ENCODE results near the gene SLC37A4. TPM values are rescaled to one million over a fixed set of nuclear protein-coding genes. Genes with fewer than 3 reads are reported as not detected.
"Not testable (repeated sequence)": the region's sequence is repeated elsewhere in the genome, so short reads cannot be mapped to it uniquely, and the experiment has no call there.

Gene SLC37A4
- total RNA-seq, 1 donor from 2014 or later = 21.2 TPM

DNA sequence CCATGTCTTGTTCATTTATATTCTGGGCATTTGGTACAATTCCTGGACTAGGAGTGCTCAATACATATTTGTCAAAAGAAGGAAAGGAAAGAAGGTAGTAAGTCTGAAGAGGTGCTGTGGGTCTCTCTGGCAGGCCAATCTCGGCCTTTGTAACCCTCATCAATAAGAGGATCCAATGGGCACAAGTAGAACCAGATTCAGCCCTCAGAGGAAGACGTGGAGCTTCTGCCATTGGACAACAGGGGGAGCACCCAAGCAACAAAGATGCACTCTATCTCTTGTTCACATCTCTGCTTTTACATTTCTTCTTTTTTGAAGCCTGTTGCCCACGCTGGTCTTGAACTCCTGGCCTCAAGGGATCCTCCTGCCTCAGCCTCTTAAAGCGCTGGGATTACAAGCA, 34.7 kb upstream of the SLC37A4 start:
- TF ChIP-seq, protein P1, sequence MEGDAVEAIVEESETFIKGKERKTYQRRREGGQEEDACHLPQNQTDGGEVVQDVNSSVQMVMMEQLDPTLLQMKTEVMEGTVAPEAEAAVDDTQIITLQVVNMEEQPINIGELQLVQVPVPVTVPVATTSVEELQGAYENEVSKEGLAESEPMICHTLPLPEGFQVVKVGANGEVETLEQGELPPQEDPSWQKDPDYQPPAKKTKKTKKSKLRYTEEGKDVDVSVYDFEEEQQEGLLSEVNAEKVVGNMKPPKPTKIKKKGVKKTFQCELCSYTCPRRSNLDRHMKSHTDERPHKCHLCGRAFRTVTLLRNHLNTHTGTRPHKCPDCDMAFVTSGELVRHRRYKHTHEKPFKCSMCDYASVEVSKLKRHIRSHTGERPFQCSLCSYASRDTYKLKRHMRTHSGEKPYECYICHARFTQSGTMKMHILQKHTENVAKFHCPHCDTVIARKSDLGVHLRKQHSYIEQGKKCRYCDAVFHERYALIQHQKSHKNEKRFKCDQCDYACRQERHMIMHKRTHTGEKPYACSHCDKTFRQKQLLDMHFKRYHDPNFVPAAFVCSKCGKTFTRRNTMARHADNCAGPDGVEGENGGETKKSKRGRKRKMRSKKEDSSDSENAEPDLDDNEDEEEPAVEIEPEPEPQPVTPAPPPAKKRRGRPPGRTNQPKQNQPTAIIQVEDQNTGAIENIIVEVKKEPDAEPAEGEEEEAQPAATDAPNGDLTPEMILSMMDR (IDR thresholded peaks at IDR 0.05; ENCODE audit: partially characterized antibody, unreplicated experiment) = peak; percentile 27

DNA sequence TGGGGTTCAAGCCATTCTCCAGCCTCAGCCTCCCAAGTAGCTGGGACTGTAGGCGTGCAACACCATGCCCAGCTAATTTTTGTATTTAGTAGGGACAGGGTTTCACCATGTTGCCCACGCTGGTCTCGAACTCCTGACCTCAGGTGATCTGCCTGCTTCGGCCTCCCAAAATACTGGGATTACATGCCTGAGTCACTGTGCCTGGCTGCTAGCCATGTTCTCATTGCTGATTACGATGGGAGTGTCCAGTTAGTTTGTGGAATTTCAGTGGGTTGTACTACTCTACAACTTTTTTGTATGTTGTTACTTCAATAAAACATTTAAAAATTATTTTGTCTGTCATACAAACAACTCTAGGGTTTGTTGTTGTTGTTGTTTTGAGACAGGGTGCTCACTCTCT, 32.1 kb upstream of the SLC37A4 start:
- Mint-ChIP-seq H3K4me1 (ENCODE audit: low read depth, unreplicated experiment) (peaks cover 6% of the 10 kb centered on the region), H3K4me3 (ENCODE audit: unreplicated experiment) (no peak overlapping the region), H3K9me3 (ENCODE audit: unreplicated experiment) (peaks cover 3% of the 10 kb centered on the region), H3K27me3 (ENCODE audit: unreplicated experiment) (peaks cover 5% of the 10 kb centered on the region), H3K36me3 (ENCODE audit: unreplicated experiment) (no peaks in the 10 kb centered on the region), H3K27ac (ENCODE audit: unreplicated experiment) (no peak overlapping the region)
- TF ChIP-seq, protein P1 (IDR thresholded peaks at IDR 0.05; ENCODE audit: partially characterized antibody, unreplicated experiment) = no peak
- DNase-seq = no peak

More for the DNA sequence above, 34.7 kb upstream of the SLC37A4 start:
- Mint-ChIP-seq H3K4me1 (ENCODE audit: low read depth, unreplicated experiment) (peaks cover 3% of the 10 kb centered on the region), H3K4me3 (ENCODE audit: unreplicated experiment) (no peak overlapping the region), H3K27me3 (ENCODE audit: unreplicated experiment) (peaks cover 2% of the 10 kb centered on the region), H3K36me3 (ENCODE audit: unreplicated experiment) (no peaks in the 10 kb centered on the region), H3K9me3 (ENCODE audit: unreplicated experiment) (peaks cover 6% of the 10 kb centered on the region), H3K27ac (ENCODE audit: unreplicated experiment) (no peak overlapping the region)
- no peak for DNase-seq

DNA sequence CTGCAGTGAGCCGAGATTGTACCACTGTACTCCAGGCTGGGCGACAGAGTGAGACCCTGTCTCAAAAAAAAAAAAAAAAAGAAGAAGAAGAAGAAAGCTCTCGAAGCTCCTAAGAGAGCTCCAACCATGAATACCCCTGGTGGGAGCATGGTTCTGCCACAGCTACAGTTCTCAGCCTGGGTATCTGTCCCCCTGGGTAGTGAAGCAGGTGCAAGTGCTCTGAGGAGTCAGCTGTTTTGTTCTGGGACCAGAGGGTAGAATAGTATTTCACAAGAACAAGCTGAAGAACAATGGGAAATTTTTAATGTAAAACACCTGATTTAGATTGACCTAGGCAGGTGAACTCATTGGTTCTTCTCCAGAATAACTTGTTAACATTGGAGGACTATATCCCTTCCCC, 30.6 kb upstream of the SLC37A4 start:
- no peaks in the 10 kb centered on the region for H3K36me3 Mint-ChIP-seq (ENCODE audit: unreplicated experiment)
- TF ChIP-seq, protein P1 (IDR thresholded peaks at IDR 0.05; ENCODE audit: partially characterized antibody, unreplicated experiment) = no peak
- no peak for DNase-seq

DNA sequence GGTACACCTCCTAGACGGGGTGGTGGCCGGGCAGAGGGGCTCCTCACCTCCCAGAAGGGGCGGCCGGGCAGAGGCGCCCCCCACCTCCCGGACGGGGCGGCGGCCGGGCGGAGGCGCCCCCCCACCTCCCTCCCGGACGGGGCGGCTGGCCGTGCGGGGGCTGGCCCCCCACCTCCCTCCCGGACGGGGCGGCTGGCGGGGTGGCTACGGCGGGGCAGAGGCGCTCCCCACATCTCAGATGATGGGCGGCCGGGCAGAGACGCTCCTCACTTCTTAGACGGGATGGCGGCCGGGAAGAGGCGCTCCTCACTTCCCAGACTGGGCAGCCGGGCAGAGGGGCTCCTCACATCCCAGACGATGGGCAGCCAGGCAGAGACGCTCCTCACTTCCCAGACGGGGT, 28.5 kb upstream of the SLC37A4 start:
- Mint-ChIP-seq H3K4me1 (ENCODE audit: low read depth, unreplicated experiment) (peaks cover 10% of the 10 kb centered on the region), H3K27ac (ENCODE audit: unreplicated experiment) (peak overlapping the region; percentile 80), H3K4me3 (ENCODE audit: unreplicated experiment) (peak overlapping the region; percentile 57), H3K27me3 (ENCODE audit: unreplicated experiment) (peaks cover 11% of the 10 kb centered on the region)
- H3K9me3 Mint-ChIP-seq (ENCODE audit: unreplicated experiment); DNase-seq; H3K36me3 Mint-ChIP-seq (ENCODE audit: unreplicated experiment): not testable (repeated sequence)

More for the DNA sequence above, 30.6 kb upstream of the SLC37A4 start:
- Mint-ChIP-seq H3K9me3 (ENCODE audit: unreplicated experiment) (no peaks in the 10 kb centered on the region), H3K27me3 (ENCODE audit: unreplicated experiment) (peaks cover 8% of the 10 kb centered on the region), H3K4me3 (ENCODE audit: unreplicated experiment) (no peak overlapping the region), H3K27ac (ENCODE audit: unreplicated experiment) (no peak overlapping the region), H3K4me1 (ENCODE audit: low read depth, unreplicated experiment) (peaks cover 4% of the 10 kb centered on the region)

DNA sequence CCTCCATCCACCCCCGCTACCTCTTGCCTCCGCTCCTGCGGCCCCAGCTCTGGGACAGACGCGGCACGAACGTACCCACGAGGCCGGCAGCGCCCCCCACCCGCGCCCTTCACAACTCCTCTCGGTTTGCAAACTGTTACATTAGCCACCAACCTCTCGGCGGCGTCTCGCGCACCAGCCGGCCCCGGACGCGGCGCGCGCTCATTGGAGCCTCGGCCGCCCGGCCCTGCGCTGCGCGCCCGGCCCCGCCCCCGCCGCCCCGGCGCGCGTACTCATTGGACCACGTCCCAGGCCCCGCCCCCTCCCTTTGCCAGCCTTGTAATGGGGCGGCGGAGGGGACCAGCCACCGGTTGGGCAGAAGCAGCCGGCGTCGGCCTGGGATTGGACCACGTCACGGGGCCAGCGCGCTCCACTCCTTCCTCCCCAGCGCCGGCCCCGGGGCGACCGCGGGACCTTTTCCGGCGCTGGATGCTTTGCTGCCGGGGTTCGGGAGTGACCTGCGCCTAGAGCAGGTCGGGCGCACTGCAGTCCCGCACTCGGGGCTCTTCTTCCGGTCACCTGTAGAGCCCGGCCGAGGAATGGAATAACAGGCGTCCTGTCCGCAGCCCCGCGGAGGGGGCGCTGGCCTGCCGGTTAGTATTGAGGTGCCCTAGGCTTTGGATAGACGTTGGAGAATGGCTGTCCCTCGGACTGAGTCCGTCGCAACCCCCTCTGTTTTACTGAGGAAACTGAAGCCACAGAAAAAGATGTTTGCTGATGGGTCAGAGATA, 26.5 kb upstream of the SLC37A4 start, which contains the start of gene HYOU1:
Gene HYOU1, minus strand, starts transcription at position 206 of the 770 bp plus-strand sequence. CDS start 1,045 bp downstream, outside the sequence.
- TF ChIP-seq, protein P1 (IDR thresholded peaks at IDR 0.05; ENCODE audit: partially characterized antibody, unreplicated experiment) = peak; percentile 16
- peak within 1 kb of the TSS; percentile 90 for H3K27ac Mint-ChIP-seq (ENCODE audit: unreplicated experiment)
- peaks cover 8% of the 10 kb centered on the region for H3K27me3 Mint-ChIP-seq (ENCODE audit: unreplicated experiment)
- H3K4me3 Mint-ChIP-seq (ENCODE audit: unreplicated experiment) = peak within 1 kb of the TSS; percentile 95
- H3K4me1 Mint-ChIP-seq (ENCODE audit: low read depth, unreplicated experiment) = peaks cover 10% of the 10 kb centered on the region
- peak; percentile 100 for DNase-seq
- H3K9me3 Mint-ChIP-seq (ENCODE audit: unreplicated experiment) = peaks cover 6% of the 10 kb centered on the region
- H3K36me3 Mint-ChIP-seq (ENCODE audit: unreplicated experiment) = no peaks in the 10 kb centered on the region

Measured in glutamatergic neuron (in vitro differentiated cells).